Karpas-422 (cell line): ENCODE measurements around the gene MYEOV. TPM values are rescaled to one million over a fixed set of nuclear protein-coding genes. Genes with fewer than 3 reads are reported as not detected.

Source experiments
- DNase-seq: peaks from one replicate; pipeline ENCODE4 v3.0.0-alpha.2; 2015
- H2AFZ ChIP-seq: fragments of 200-600 bp; sonication (generic); 2 replicates; pipeline ENCODE4 v1.6.1; 2014; ENCODE audit warnings: antibody characterized with exemption, low read length, mixed read lengths
- H3K27ac ChIP-seq: fragments of 200-600 bp; sonication (generic); 2 replicates; pipeline ENCODE4 v1.5.1; 2014; ENCODE audit warnings: mild to moderate bottlenecking, low read length, moderate library complexity
- H3K27me3 ChIP-seq: fragments of 200-600 bp; sonication (generic); 2 replicates; pipeline ENCODE4 v1.6.1; 2014; ENCODE audit warnings: low read length, mixed read lengths
- H3K36me3 ChIP-seq: fragments of 200-600 bp; sonication (generic); 2 replicates; pipeline ENCODE4 v1.6.1; 2014; ENCODE audit warnings: low read length, mixed read lengths; ENCODE audit not compliant: insufficient read depth
- H3K4me1 ChIP-seq: fragments of 200-600 bp; sonication (generic); 2 replicates; pipeline ENCODE4 v1.6.1; 2014; ENCODE audit warnings: mild to moderate bottlenecking, low read length, mixed read lengths
- H3K4me2 ChIP-seq: fragments of 200-600 bp; sonication (generic); 2 replicates; pipeline ENCODE4 v1.6.1; 2014; ENCODE audit warnings: low read length, low read depth, mild to moderate bottlenecking; ENCODE audit not compliant: poor library complexity, severe bottlenecking
- H3K4me3 ChIP-seq: fragments of 200-600 bp; sonication (generic); 2 replicates; pipeline ENCODE4 v1.5.1; 2014; ENCODE audit warnings: mild to moderate bottlenecking, antibody characterized with exemption, low read length, mixed read lengths
- H3K79me2 ChIP-seq: fragments of 200-600 bp; sonication (generic); 2 replicates; pipeline ENCODE4 v1.6.1; 2014; ENCODE audit warnings: mild to moderate bottlenecking, low read length, mixed read lengths
- H3K9ac ChIP-seq: fragments of 200-600 bp; sonication (generic); 2 replicates; pipeline ENCODE4 v1.6.0; 2014; ENCODE audit warnings: low read length
- H3K9me2 ChIP-seq: fragments of 200-600 bp; sonication (generic), shearing (Covaris generic); replicated peaks from 2 replicates; pipeline ENCODE4 v1.6.0; 2014; ENCODE audit warnings: mild to moderate bottlenecking, low read length, moderate library complexity; ENCODE audit not compliant: insufficient read depth
- H3K9me3 ChIP-seq: fragments of 300-700, 200-600 bp; sonication (generic); 2 replicates; pipeline ENCODE4 v1.6.1; 2014; ENCODE audit warnings: low read length, mixed read lengths
- H4K20me1 ChIP-seq: fragments of 200-600 bp; sonication (generic); 2 replicates; pipeline ENCODE4 v1.6.1; 2014; ENCODE audit warnings: mild to moderate bottlenecking, antibody characterized with exemption, low read length, low read depth; ENCODE audit not compliant: insufficient read depth
- total RNA-seq: library from RNA; depleted of rRNA; stranded (reverse); fragments of >200 nt; shearing (Covaris generic); gene quantifications from 2 replicates; pipeline ENCODE4 v1.2.3, GENCODE V29; 2014; ENCODE audit warnings: low replicate concordance; rRNA removed

Gene MYEOV
- total RNA-seq: 0.22 and 0.25 TPM in 2 replicates

DNA sequence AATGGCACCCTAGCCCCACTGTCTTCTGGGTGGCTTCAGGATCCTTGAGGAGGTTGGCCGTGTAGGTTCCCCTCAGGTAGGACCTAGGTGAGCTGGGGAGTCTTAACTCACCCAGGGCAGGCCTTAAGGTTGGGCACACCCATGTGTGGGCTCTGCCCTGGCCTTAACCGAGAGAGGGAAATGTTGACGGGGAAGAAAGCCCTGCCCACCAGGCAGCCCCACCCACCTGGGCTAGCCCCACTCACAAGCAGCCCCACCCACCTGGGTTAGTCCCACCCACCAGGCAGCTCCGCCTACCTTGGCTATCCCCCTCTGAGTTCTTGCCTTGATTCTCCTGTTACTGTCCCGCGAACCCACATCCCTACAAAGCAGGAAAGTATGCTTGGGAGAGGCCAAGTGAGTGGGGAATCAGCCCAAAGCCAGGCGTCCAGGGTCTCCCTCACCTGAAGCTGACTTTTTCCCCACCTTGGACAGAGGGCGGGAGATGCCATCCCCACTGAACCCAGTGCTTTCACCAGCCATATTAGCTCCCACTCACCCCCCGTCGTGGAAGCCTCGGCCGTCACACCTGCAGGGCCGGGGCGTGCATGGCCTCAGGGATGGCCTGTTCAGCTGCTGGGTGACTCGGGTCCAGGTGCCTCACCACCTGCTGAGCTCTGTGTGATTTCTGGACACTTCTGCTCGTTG is at the start of gene MYEOV:
Gene MYEOV, plus strand, starts transcription at position 337 of the 687 bp plus-strand sequence. CDS start 1,200 bp downstream, outside the sequence.
- Histone ChIP-seq H3K27ac (no peak within 1 kb of the TSS), H3K9ac (no peak within 1 kb of the TSS), H3K4me2 (no peak within 1 kb of the TSS), H3K79me2 (no peaks in the 10 kb centered on the region), H3K36me3 (no peaks in the 10 kb centered on the region), H3K27me3 (no peaks in the 10 kb centered on the region), H4K20me1 (no peaks in the 10 kb centered on the region), H3K9me2 (no peaks in the 10 kb centered on the region), H3K4me3 (no peak within 1 kb of the TSS), H3K9me3 (no peaks in the 10 kb centered on the region), H2AFZ (no peak within 1 kb of the TSS), H3K4me1 (peaks cover 33% of the 10 kb centered on the region)
- peak; percentile 90 for DNase-seq

DNA sequence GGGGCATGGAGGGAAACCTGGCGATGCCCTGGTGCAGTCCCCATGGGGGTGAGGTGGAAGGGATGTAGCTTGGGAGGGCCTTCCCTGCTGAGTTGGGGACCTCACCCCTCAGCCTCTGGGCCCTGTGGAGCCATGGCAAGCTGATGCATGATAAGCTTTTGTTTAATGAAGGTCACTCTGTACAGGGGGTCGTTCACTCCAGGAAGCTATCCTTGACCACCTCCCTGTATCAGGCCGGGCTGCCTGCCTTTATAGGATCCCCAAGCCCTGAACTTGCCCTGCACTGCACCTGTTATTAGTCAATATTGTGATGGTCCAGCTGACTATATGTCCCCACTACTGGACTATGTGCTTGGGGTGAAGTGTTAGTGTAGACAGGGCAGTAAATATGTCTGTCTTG is 49.7 kb upstream of the MYEOV start:
- no peak overlapping the region for H2AFZ ChIP-seq
- H3K27me3 ChIP-seq: no peaks in the 10 kb centered on the region
- no peaks in the 10 kb centered on the region for H3K9me3 ChIP-seq
- no peak overlapping the region for H3K27ac ChIP-seq
- no peaks in the 10 kb centered on the region for H3K79me2 ChIP-seq
- H3K4me3 ChIP-seq: no peak overlapping the region
- no peaks in the 10 kb centered on the region for H4K20me1 ChIP-seq
- H3K9me2 ChIP-seq: no peaks in the 10 kb centered on the region
- no peaks in the 10 kb centered on the region for H3K4me1 ChIP-seq
- H3K4me2 ChIP-seq: no peak overlapping the region
- H3K36me3 ChIP-seq: no peaks in the 10 kb centered on the region
- DNase-seq: no peak
- H3K9ac ChIP-seq: no peak overlapping the region

DNA sequence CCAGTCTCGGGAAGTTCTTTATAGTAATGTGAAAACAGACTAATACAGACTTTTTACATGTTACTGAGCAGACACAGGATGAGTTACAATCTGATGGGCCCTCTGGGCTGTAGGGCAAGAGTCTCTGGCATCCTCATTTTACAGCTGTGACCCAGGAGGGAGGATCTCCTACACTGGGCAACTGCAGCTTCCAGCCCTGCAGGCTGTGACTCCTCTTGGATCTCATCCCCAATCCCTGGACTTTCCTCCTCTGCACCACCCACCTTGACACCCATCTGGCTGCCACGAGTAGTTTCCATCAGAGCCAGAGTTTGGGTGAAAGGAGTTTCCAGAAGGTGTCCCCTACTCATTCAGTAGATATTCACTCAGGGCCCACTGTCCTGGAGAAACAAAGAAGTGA is 48.9 kb upstream of the MYEOV start:
- Histone ChIP-seq H3K9me3 (no peaks in the 10 kb centered on the region), H3K9ac (no peak overlapping the region), H3K4me2 (no peak overlapping the region), H3K9me2 (no peaks in the 10 kb centered on the region), H3K4me3 (no peak overlapping the region), H3K36me3 (no peaks in the 10 kb centered on the region), H3K4me1 (no peaks in the 10 kb centered on the region), H2AFZ (no peak overlapping the region), H3K27ac (no peak overlapping the region), H4K20me1 (no peaks in the 10 kb centered on the region), H3K79me2 (no peaks in the 10 kb centered on the region), H3K27me3 (no peaks in the 10 kb centered on the region)
- DNase-seq: no peak

DNA sequence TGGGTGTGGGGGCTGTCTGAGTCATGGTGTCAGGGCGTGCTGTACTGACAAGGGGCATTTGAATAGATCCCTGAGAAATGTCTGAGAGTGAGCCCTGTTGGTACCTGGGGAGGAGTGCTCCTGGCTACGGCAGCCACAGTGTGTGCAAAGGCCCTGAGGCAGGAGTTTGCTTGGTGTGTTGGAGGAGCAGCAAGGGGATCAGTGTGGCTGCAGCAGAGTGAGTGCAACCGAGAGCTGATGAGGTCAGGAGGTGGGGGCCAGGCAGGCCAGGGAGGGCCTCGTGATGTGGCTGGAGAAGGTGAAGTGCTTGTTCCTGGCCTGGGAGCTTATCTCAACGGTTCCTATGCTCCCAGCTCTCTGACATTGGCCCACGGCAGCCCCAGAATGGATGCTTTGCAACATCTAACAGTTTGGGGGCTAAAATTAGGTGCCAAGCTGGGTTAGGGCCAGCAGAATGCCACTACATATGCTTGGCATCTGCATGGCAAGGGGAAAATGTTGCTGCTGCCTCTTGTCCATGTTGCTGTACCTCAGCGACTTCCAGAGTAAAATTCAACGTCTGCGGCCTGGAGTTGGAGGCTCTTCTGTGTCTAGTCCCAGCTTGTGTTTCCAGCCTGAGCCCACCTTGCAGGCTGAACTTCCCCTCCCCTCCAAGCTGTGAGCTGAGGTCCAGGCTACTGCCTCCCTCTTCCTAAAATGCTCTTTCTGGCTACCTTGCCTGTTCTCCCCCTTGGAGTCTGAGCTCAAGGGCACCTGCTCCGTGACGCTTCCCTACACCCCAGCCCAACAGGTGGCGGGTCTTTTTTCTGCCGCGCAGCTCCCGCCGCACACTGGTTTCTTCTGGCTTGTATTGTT is 48.2 kb upstream of the MYEOV start:
- H3K27ac ChIP-seq: no peak overlapping the region
- no peaks in the 10 kb centered on the region for H3K9me2 ChIP-seq
- H3K4me2 ChIP-seq: no peak overlapping the region
- DNase-seq: no peak
- H2AFZ ChIP-seq: no peak overlapping the region
- no peak overlapping the region for H3K9ac ChIP-seq
- H3K79me2 ChIP-seq: no peaks in the 10 kb centered on the region
- no peaks in the 10 kb centered on the region for H3K36me3 ChIP-seq
- no peaks in the 10 kb centered on the region for H4K20me1 ChIP-seq
- H3K27me3 ChIP-seq: no peaks in the 10 kb centered on the region
- no peaks in the 10 kb centered on the region for H3K4me1 ChIP-seq
- H3K9me3 ChIP-seq: no peaks in the 10 kb centered on the region
- H3K4me3 ChIP-seq: no peak overlapping the region

DNA sequence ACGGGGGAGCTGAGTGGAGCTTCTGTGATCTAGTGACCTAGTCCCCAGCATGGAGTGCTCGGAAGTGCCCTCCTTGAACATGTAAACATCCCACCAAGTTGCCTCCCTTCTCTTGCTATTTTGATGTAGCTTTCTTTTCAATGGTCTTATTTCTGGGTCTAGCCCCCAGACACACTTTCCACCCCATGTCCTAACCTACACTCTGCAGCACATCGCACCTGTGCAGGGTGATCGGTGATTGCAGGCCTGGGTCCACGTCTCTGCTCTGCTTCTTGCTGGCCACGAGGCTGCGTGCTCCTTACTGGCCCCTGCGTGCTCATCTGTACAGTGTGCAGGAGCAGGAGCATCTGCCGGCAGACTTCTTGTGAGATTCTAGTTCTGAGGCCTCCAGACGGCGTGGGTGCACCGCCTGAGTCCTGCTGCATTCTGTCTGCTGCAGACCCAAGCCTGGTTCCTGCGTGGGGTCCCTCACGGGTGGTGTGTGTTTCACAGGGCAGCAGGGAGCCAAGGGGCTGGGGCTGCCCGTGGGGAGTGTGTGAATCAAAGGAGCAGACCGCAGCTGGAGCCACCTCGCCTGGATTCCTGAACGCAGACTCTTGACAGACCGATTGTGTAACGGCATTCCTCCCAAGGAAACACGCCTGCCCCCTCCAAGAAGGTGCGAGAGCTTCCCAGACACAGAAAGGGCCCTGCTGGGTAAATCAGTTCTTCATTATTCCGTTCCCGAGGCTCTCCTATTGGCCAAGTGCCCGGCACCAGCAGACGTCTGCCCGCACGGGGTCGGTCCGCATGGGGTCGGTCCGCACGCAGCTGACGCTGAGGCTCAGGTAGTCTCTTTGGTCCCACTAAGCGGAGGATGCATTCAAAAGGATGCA is 44.4 kb upstream of the MYEOV start:
- DNase-seq: no peak
- H3K9me3 ChIP-seq: no peaks in the 10 kb centered on the region
- no peak overlapping the region for H3K4me2 ChIP-seq
- H3K9me2 ChIP-seq: no peaks in the 10 kb centered on the region
- no peaks in the 10 kb centered on the region for H4K20me1 ChIP-seq
- no peak overlapping the region for H3K4me3 ChIP-seq
- H2AFZ ChIP-seq: no peak overlapping the region
- no peaks in the 10 kb centered on the region for H3K4me1 ChIP-seq
- no peak overlapping the region for H3K9ac ChIP-seq
- no peak overlapping the region for H3K27ac ChIP-seq
- H3K27me3 ChIP-seq: no peaks in the 10 kb centered on the region
- no peaks in the 10 kb centered on the region for H3K79me2 ChIP-seq
- no peaks in the 10 kb centered on the region for H3K36me3 ChIP-seq

DNA sequence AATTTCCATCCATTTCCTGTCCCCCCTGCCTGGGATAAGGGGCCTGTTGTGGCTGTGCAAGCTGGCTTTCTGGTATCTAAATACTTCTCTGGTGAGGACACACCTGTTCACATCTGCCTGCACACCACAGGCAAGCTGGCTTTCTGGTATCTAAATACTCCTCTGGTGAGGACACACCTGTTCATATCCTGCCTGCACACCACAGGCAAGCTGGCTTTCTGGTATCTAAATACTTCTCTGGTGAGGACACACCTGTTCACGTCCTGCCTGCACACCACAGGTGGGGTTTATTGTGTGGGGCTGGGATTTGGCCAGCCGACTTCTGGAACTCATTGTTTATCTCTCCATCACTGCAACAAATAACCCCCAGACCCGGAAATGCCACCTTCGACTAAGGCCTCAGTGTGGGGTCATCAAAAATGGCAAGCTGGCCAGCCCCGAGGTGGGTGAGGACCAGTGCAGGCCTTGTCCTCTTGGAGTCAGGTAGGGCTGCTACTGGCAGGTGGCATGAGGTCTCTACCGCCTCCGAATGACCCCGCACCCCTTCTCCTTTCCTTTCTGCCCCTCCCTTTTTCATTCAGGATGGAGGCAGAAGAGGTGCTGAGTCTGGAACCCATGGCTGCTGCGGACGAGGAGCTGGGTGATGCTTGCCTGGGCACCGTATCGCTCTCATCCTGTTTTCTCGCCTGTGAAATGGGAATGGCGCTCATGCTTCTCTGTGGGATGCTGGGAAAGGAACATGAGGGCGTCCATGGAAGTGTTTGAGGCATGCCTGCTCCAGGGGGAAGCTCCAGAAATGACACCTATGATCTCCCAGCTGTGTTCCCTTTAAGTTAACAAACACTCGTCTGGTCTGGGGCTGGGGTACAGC is 43.5 kb upstream of the MYEOV start:
- no peak overlapping the region for H3K4me3 ChIP-seq
- no peak overlapping the region for H3K9ac ChIP-seq
- H3K9me2 ChIP-seq: no peaks in the 10 kb centered on the region
- H3K36me3 ChIP-seq: no peaks in the 10 kb centered on the region
- no peak overlapping the region for H2AFZ ChIP-seq
- no peaks in the 10 kb centered on the region for H3K4me1 ChIP-seq
- DNase-seq: no peak
- no peaks in the 10 kb centered on the region for H4K20me1 ChIP-seq
- no peaks in the 10 kb centered on the region for H3K9me3 ChIP-seq
- no peaks in the 10 kb centered on the region for H3K27me3 ChIP-seq
- no peak overlapping the region for H3K27ac ChIP-seq
- no peak overlapping the region for H3K4me2 ChIP-seq
- no peaks in the 10 kb centered on the region for H3K79me2 ChIP-seq

DNA sequence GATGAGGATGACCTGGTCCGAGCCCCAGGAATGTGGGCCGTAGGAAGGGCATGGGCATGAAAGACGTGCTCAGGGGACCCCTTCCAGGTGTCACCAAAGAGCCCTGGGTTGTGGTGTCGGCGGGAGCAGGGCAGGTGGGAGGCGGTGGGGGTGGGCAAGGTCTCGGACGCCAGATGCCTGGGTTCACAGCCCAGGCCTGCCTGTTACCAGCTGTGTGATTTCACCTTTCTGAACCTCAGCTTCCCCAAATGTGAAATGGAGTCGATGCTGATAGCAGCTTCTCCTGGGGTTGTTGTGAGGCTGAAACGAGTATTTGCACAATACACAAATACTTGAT is 42.9 kb upstream of the MYEOV start:
- Histone ChIP-seq H3K4me2 (no peak overlapping the region), H3K9me3 (no peaks in the 10 kb centered on the region), H3K36me3 (no peaks in the 10 kb centered on the region), H3K9ac (no peak overlapping the region), H4K20me1 (no peaks in the 10 kb centered on the region), H3K4me1 (no peaks in the 10 kb centered on the region), H3K4me3 (no peak overlapping the region), H3K9me2 (no peaks in the 10 kb centered on the region), H2AFZ (no peak overlapping the region), H3K27ac (no peak overlapping the region), H3K79me2 (no peaks in the 10 kb centered on the region), H3K27me3 (no peaks in the 10 kb centered on the region)
- no peak for DNase-seq
